Uterus (tissue), 4 donors: ENCODE results near the gene IQCF6. TPM values are rescaled to one million over a fixed set of nuclear protein-coding genes. Genes with fewer than 3 reads are reported as not detected.
"Not testable (repeated sequence)": the region's sequence is repeated elsewhere in the genome, so short reads cannot be mapped to it uniquely, and the experiment has no call there.

Experiments
- DNase-seq, 2 donors: peaks; one replicate each; pipeline ENCODE4 v3.0.0-alpha.2; 2019 to 2020
- H3K27ac ChIP-seq, 2 donors: fragments of 200-600 bp; sonication (generic); 1 replicate in 1 of 2; 2 replicates in 1 of 2; pipeline ENCODE4 v1.5.1; 2016 to 2018
- H3K27me3 ChIP-seq, 2 donors: fragments of 200-600 bp; sonication (generic); one replicate each; pipeline ENCODE4 v1.5.1; 2018 to 2019; ENCODE audit warnings: control low read depth in 1 of 2
- H3K36me3 ChIP-seq, 2 donors: fragments of 200-600 bp; sonication (generic); one replicate each; pipeline ENCODE4 v1.5.1; 2019; ENCODE audit warnings: control low read depth in 1 of 2
- H3K4me1 ChIP-seq, 2 donors: fragments of 200-600 bp; sonication (generic); one replicate each; pipeline ENCODE4 v1.5.1; 2018 to 2019; ENCODE audit warnings: control low read depth in 1 of 2
- H3K4me3 ChIP-seq, 2 donors: fragments of 200-600 bp; sonication (generic); 1 replicate in 1 of 2; 2 replicates in 1 of 2; pipeline ENCODE4 v1.5.1; 2018 to 2019; ENCODE audit warnings: mild to moderate bottlenecking in 1 of 2
- H3K9me3 ChIP-seq, 2 donors: fragments of 200-600 bp; sonication (generic); one replicate each; pipeline ENCODE4 v1.5.1; 2019; ENCODE audit warnings: control low read depth in 1 of 2
- CTCF ChIP-seq, 4 experiments: fragments of 200-600 bp in 2 of 4; fragments of 450-650 bp in 2 of 4; sonication (generic) in 2 of 4; IDR thresholded peaks; one replicate each; pipeline ENCODE4 v1.5.1; 2016 to 2019; ENCODE audit warnings: antibody characterized with exemption in 4 of 4, mild to moderate bottlenecking in 2 of 4, moderate library complexity in 1 of 4
- POLR2A ChIP-seq, 2 donors: fragments of 450-650 bp; IDR thresholded peaks; one replicate each; pipeline ENCODE4 v1.6.1; 2016; ENCODE audit warnings: antibody characterized with exemption in 2 of 2, mild to moderate bottlenecking in 1 of 2, moderate library complexity in 1 of 2
- intact Hi-C: fragments of 100-400 bp; cut with DNase I; formaldehyde crosslinking; loops from one replicate; pipeline ENCODE4 v1.15.1; 2023; ENCODE audit warnings: low total_unique reads
- total RNA-seq, 4 donors: library from RNA; depleted of rRNA in 3 of 4; stranded (reverse); fragments of >200 nt in 3 of 4; gene quantifications; one replicate each; pipeline versions ENCODE4 v1.1.0 to v1.2.4, GENCODE V29; 2014 to 2023
- donor health status: DM: yes; HTN: yes; CAD: no.

Gene IQCF6
- total RNA-seq, 4 donors from 2014 or later = not detected

GRCh38 chr3:51748327-51748726 is 30.7 kb downstream of the IQCF6 start:
- DNase-seq = no peak
- H3K4me3 ChIP-seq = no peak overlapping the region
- no peaks in the 10 kb centered on the region for H3K4me1 ChIP-seq
- H3K27ac ChIP-seq = no peak overlapping the region
- intact Hi-C loops = no loop called here
- H3K36me3 ChIP-seq = no peaks in the 10 kb centered on the region
- no peaks in the 10 kb centered on the region for H3K27me3 ChIP-seq
- no peaks in the 10 kb centered on the region for H3K9me3 ChIP-seq
- TF ChIP-seq POLR2A (IDR thresholded peaks at IDR 0.05) (no peak), CTCF (IDR thresholded peaks at IDR 0.05) (no peak)

- Histone ChIP-seq H3K4me1 (no peaks in the 10 kb centered on the region), H3K4me3 (no peak overlapping the region), H3K27ac (no peak overlapping the region), H3K9me3 (no peaks in the 10 kb centered on the region), H3K36me3 (no peaks in the 10 kb centered on the region), H3K27me3 (no peaks in the 10 kb centered on the region)
- no peak for TF ChIP-seq CTCF (IDR thresholded peaks at IDR 0.05)
- intact Hi-C loops = no loop called here
- no peak for DNase-seq
Observed at GRCh38 chr3:51747840-51748239, 31.2 kb downstream of the IQCF6 start.

GRCh38 chr3:51742978-51743377 is 36.1 kb downstream of the IQCF6 start:
- intact Hi-C loops, H3K9me3 ChIP-seq, H3K4me3 ChIP-seq, H3K27ac ChIP-seq, DNase-seq, H3K36me3 ChIP-seq, H3K27me3 ChIP-seq, H3K4me1 ChIP-seq: not testable (repeated sequence)

GRCh38 chr3:51742320-51742719 is 36.7 kb downstream of the IQCF6 start:
- DNase-seq, H3K4me1 ChIP-seq, intact Hi-C loops, H3K9me3 ChIP-seq, H3K4me3 ChIP-seq, H3K27me3 ChIP-seq, H3K27ac ChIP-seq, H3K36me3 ChIP-seq: not testable (repeated sequence)

- Histone ChIP-seq H3K36me3 (no peaks in the 10 kb centered on the region), H3K9me3 (no peaks in the 10 kb centered on the region), H3K4me3 (no peak overlapping the region), H3K27ac (no peak overlapping the region), H3K27me3 (no peaks in the 10 kb centered on the region), H3K4me1 (no peaks in the 10 kb centered on the region)
- intact Hi-C loops = no loop called here
- TF ChIP-seq POLR2A (IDR thresholded peaks at IDR 0.05) (no peak), CTCF (IDR thresholded peaks at IDR 0.05) (no peak)
- no peak for DNase-seq
Observed at GRCh38 chr3:51739110-51739509, 39.9 kb downstream of the IQCF6 start.

GRCh38 chr3:51735950-51736349 is 43.1 kb downstream of the IQCF6 start:
- Histone ChIP-seq H3K36me3 (no peaks in the 10 kb centered on the region), H3K27me3 (no peaks in the 10 kb centered on the region), H3K4me1 (no peaks in the 10 kb centered on the region), H3K27ac (no peak overlapping the region), H3K9me3 (no peaks in the 10 kb centered on the region), H3K4me3 (no peak overlapping the region)
- DNase-seq = no peak
- no peak for TF ChIP-seq CTCF (IDR thresholded peaks at IDR 0.05)
- no peak for TF ChIP-seq POLR2A (IDR thresholded peaks at IDR 0.05)
- intact Hi-C loops = no loop called here
